Activated naive CD8-positive, alpha-beta T cell treated with anti-CD3 and anti-CD28 coated beads for 36 hours (primary cell): ENCODE data around the gene MED16. TPM values are rescaled to one million over a fixed set of nuclear protein-coding genes. Genes with fewer than 3 reads are reported as not detected.
A peak's percentile ranks its signal among the peaks of the same experiment; 100 is the strongest.

Experiments
- DNase-seq: peaks from one replicate; pipeline ENCODE4 v3.0.0; 2021
- H3K27ac Mint-ChIP-seq: one replicate; pipeline ENCODE4 v1.8.0; 2022; ENCODE audit warnings: mild to moderate bottlenecking, moderate library complexity, mixed read lengths
- H3K27me3 Mint-ChIP-seq: one replicate; pipeline ENCODE4 v1.8.0; 2022; ENCODE audit warnings: mild to moderate bottlenecking, mixed read lengths
- H3K36me3 Mint-ChIP-seq: one replicate; pipeline ENCODE4 v1.8.0; 2021; ENCODE audit warnings: mild to moderate bottlenecking, mixed read lengths
- H3K4me1 Mint-ChIP-seq: one replicate; pipeline ENCODE4 v1.8.0; 2021; ENCODE audit warnings: mixed read lengths
- H3K4me3 Mint-ChIP-seq: one replicate; pipeline ENCODE4 v1.8.0; 2022; ENCODE audit warnings: mild to moderate bottlenecking, moderate library complexity, mixed read lengths
- H3K9me3 Mint-ChIP-seq: one replicate; pipeline ENCODE4 v1.8.0; 2022; ENCODE audit warnings: mixed read lengths
- total RNA-seq, 2 experiments: library from RNA; stranded (reverse); gene quantifications; one replicate each; pipeline ENCODE4 v1.2.3, GENCODE V29; 2021

The MED16 gene
- total RNA-seq, 2 experiments from 2014 or later: 39.8 to 40.3 TPM

- H3K4me3 Mint-ChIP-seq: no peak overlapping the region
- H3K4me1 Mint-ChIP-seq: peaks cover 42% of the 10 kb centered on the region
- peaks cover 7% of the 10 kb centered on the region for H3K36me3 Mint-ChIP-seq
- no peaks in the 10 kb centered on the region for H3K27me3 Mint-ChIP-seq
- no peaks in the 10 kb centered on the region for H3K9me3 Mint-ChIP-seq
- no peak overlapping the region for H3K27ac Mint-ChIP-seq
- DNase-seq: no peak
Measured at GRCh38 chr19:904545-904944, 11.6 kb upstream of the MED16 start.

DNA sequence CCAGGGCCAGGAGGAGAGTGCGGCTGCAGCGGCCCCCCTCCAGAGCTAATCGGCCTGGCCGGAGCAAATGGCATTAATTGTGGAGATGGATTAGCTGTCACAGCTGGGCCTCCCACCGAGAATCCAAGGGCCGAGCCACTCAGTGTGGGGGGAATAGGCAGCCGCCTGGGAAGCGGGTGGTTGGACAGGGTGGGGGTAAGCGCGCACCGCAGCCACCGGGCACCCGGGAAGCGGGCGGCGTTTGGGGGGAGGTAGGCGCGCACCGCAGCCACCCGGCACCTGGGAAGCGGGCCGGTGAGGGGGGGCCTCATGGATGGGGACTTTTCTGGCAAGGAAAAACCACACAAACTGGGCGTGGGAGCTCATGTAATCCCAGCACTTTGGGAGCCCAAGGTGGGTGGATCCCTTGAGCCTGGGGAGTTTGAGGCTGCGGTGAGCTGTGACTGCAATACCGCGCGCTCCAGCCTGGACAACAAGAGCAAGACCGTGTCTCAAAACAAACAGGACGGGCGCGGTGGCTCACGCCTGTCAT, 10.3 kb upstream of the MED16 start:
- Mint-ChIP-seq H3K27ac (no peak overlapping the region), H3K27me3 (no peaks in the 10 kb centered on the region), H3K9me3 (no peaks in the 10 kb centered on the region), H3K36me3 (peaks cover 4% of the 10 kb centered on the region), H3K4me1 (peaks cover 30% of the 10 kb centered on the region), H3K4me3 (no peak overlapping the region)
- DNase-seq: no peak

- H3K27ac Mint-ChIP-seq: no peak overlapping the region
- H3K4me3 Mint-ChIP-seq: no peak overlapping the region
- peaks cover 29% of the 10 kb centered on the region for H3K4me1 Mint-ChIP-seq
- no peaks in the 10 kb centered on the region for H3K27me3 Mint-ChIP-seq
- H3K9me3 Mint-ChIP-seq: no peaks in the 10 kb centered on the region
- H3K36me3 Mint-ChIP-seq: peaks cover 3% of the 10 kb centered on the region
- DNase-seq: no peak
Measured at GRCh38 chr19:902446-903226, 9.6 kb upstream of the MED16 start.

- Mint-ChIP-seq H3K9me3 (no peaks in the 10 kb centered on the region), H3K36me3 (peaks cover 3% of the 10 kb centered on the region), H3K4me1 (peaks cover 23% of the 10 kb centered on the region), H3K27ac (no peak overlapping the region), H3K27me3 (no peaks in the 10 kb centered on the region), H3K4me3 (no peak overlapping the region)
- no peak for DNase-seq
Measured at GRCh38 chr19:902093-902370, 9.0 kb upstream of the MED16 start.

DNA sequence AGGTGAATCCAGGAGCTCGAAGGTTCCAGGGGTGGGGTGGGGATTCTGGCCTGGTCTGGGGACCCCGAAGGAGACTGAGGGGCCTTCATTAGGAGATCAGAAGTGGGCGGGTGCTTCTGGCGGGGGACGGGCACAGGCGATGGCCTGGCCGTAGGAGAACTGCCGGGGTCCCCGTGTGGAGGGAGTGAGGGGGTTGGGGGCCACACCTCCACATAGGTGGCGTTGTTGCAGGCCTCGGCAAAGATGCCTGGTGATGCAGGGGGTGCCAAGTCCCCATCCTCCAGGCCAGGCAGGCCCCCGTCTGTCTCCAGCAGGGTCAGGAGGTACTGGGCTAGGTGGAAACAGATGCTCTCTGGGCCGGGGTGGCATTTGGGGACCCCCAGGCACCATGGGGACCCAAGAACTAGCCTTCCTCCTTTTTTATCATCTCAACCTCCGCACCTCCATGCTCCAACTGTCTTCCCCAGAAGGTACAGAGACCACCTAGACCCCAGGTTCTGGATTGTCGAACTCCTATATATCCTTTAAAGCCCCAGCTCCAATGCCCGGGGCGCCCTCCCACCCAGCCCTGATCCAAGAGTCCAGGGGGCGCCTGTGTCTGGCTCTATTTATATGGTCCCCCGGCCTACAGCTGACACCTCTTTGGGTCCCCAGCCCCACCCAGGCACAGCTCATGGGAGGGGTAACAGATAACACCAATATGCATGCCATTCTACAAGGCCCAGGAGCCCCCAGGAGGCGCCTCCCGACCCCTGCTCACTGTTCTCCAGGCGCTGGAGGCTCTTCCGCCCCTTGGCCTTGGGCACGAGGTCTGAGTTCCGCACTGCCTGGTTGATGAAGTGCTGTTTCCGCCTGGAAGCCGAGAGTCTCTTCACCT, 8.5 kb upstream of the MED16 start:
- Mint-ChIP-seq H3K4me3 (no peak overlapping the region), H3K27me3 (no peaks in the 10 kb centered on the region), H3K9me3 (no peaks in the 10 kb centered on the region), H3K27ac (no peak overlapping the region), H3K36me3 (peaks cover 3% of the 10 kb centered on the region), H3K4me1 (peaks cover 17% of the 10 kb centered on the region)
- no peak for DNase-seq

- Mint-ChIP-seq H3K27ac (no peak overlapping the region), H3K4me1 (peaks cover 11% of the 10 kb centered on the region), H3K27me3 (no peaks in the 10 kb centered on the region), H3K4me3 (no peak overlapping the region), H3K9me3 (no peaks in the 10 kb centered on the region), H3K36me3 (peaks cover 1% of the 10 kb centered on the region)
- no peak for DNase-seq
Measured at GRCh38 chr19:900302-901111, 7.5 kb upstream of the MED16 start.

DNA sequence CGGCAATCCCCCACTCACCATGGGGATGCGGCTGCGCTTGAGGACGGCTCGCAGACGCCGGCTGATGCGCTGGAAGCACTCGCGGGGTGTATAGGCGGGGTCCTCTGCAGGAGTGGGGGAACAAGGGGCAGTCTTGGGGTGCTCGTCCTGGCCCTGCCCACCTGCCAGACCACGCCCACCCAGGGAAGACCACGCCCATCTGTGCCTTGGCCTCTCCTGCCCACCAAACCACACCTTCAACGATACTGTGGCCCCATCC, 7.0 kb upstream of the MED16 start:
- H3K9me3 Mint-ChIP-seq: no peaks in the 10 kb centered on the region
- H3K27ac Mint-ChIP-seq: no peak overlapping the region
- peaks cover 10% of the 10 kb centered on the region for H3K4me1 Mint-ChIP-seq
- H3K36me3 Mint-ChIP-seq: peaks cover 1% of the 10 kb centered on the region
- no peak for DNase-seq
- no peaks in the 10 kb centered on the region for H3K27me3 Mint-ChIP-seq
- H3K4me3 Mint-ChIP-seq: no peak overlapping the region

DNA sequence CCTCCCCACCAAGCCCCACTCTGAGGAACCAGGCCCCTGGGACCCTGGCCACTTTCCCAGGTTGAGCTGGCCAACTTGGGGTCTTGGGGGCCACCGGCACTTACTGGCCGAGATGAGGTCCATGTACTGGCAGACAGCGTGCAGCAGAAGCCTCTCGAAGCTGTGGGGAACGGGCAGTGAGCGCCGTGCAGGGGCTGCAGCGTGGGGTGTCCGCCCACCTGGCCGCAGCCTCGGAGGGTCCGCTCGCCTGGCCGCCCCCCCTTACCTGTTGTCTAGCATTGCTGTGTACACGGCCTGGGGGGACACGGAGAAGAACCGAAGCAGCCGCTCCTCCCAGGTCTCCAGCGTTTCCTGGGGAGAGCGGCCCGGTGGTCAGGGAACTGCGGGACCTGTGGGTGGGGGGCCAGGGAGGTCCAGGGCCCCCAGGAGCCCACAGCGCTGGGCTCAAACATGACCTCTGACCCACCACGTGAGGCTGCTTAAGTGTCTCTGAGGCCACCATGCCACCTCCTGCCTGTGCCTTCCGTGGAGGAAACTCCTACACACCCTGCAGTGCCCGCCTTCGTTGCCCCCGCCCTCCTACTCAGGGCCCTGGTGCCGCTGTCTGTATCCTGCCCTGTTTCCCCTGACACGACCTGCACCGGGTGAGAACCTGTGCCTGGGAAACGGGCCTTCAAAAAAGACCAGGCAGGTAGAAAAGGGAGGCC, 6.5 kb upstream of the MED16 start:
- Mint-ChIP-seq H3K4me1 (peaks cover 10% of the 10 kb centered on the region), H3K36me3 (peaks cover 1% of the 10 kb centered on the region), H3K27me3 (no peaks in the 10 kb centered on the region), H3K9me3 (no peaks in the 10 kb centered on the region), H3K27ac (no peak overlapping the region), H3K4me3 (no peak overlapping the region)
- no peak for DNase-seq

- Mint-ChIP-seq H3K27me3 (no peaks in the 10 kb centered on the region), H3K9me3 (no peaks in the 10 kb centered on the region), H3K4me1 (peaks cover 7% of the 10 kb centered on the region), H3K27ac (peak overlapping the region; percentile 16), H3K4me3 (no peak overlapping the region), H3K36me3 (peaks cover 1% of the 10 kb centered on the region)
- DNase-seq: peak; percentile 48
Measured at GRCh38 chr19:898663-899062, 5.7 kb upstream of the MED16 start.

DNA sequence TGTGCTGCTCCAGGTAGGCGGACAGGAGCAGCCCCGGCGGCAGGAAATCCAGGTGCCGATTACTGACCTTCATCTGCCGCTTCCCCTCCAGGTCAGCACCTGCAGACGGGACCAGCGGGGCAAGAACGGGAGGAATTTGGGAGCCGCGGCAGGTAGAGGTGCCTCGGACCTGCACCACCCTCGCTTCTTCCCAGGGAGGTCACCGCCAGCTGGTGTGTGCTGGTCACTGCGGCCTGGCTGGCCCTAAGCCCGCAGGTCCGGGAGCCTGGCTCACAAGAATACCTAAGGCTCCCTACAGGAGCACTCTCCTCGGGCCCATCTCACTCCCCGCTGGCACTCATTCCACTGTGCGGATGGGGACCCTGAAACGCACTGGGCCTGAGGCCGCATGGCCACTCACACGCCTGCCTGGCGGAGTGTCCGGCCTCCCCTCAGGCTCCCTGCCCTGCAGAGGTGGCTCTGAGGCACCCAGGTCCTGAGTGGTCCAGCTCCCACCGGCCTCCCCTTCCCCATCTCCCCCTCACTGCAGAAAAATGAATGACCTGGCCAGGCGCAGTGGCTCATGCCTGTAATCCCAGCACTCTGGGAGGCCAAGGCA, 4.6 kb upstream of the MED16 start:
- Mint-ChIP-seq H3K36me3 (peaks cover 1% of the 10 kb centered on the region), H3K9me3 (no peaks in the 10 kb centered on the region), H3K4me3 (no peak overlapping the region), H3K4me1 (peaks cover 14% of the 10 kb centered on the region), H3K27ac (no peak overlapping the region), H3K27me3 (peaks cover 5% of the 10 kb centered on the region)
- DNase-seq: no peak

- no peak for DNase-seq
- Mint-ChIP-seq H3K27ac (no peak overlapping the region), H3K27me3 (peaks cover 5% of the 10 kb centered on the region), H3K9me3 (no peaks in the 10 kb centered on the region), H3K36me3 (peaks cover 1% of the 10 kb centered on the region), H3K4me1 (peaks cover 13% of the 10 kb centered on the region), H3K4me3 (no peak overlapping the region)
Measured at GRCh38 chr19:896999-897398, 4.0 kb upstream of the MED16 start.

GRCh38 chr19:896434-896833, 3.4 kb upstream of the MED16 start:
- Mint-ChIP-seq H3K9me3 (no peaks in the 10 kb centered on the region), H3K4me1 (peaks cover 13% of the 10 kb centered on the region), H3K4me3 (no peak overlapping the region), H3K27ac (no peak overlapping the region), H3K27me3 (peaks cover 5% of the 10 kb centered on the region), H3K36me3 (peaks cover 1% of the 10 kb centered on the region)
- no peak for DNase-seq

- Mint-ChIP-seq H3K36me3 (peaks cover 3% of the 10 kb centered on the region), H3K9me3 (no peaks in the 10 kb centered on the region), H3K27me3 (peaks cover 5% of the 10 kb centered on the region), H3K27ac (peak overlapping the region; percentile 84), H3K4me1 (peaks cover 13% of the 10 kb centered on the region), H3K4me3 (peak overlapping the region; percentile 86)
- no peak for DNase-seq
Measured at GRCh38 chr19:892243-892893, 619 bp downstream of the MED16 start.
